Nephron progenitor cell (in vitro differentiated cells): ENCODE measurements around the gene F11R.

Experiments used
- DNase-seq: peaks from one replicate; pipeline ENCODE4 v3.0.0; 2021
- H3K27ac Mint-ChIP-seq: 2 replicates; pipeline ENCODE4 v1.8.0; 2021; ENCODE audit warnings: mild to moderate bottlenecking, moderate library complexity, mixed read lengths
- H3K27me3 Mint-ChIP-seq: 2 replicates; pipeline ENCODE4 v1.8.0; 2021; ENCODE audit warnings: mild to moderate bottlenecking, low read depth, mixed read lengths; ENCODE audit not compliant: poor library complexity
- H3K36me3 Mint-ChIP-seq: 2 replicates; pipeline ENCODE4 v1.8.0; 2021; ENCODE audit warnings: low read depth, mixed read lengths
- H3K4me1 Mint-ChIP-seq: 2 replicates; pipeline ENCODE4 v1.8.0; 2021; ENCODE audit warnings: mixed read lengths
- H3K4me3 Mint-ChIP-seq: 2 replicates; pipeline ENCODE4 v1.8.0; 2021; ENCODE audit warnings: mild to moderate bottlenecking, moderate library complexity, mixed read lengths
- H3K9me3 Mint-ChIP-seq: 2 replicates; pipeline ENCODE4 v1.8.0; 2021; ENCODE audit warnings: mild to moderate bottlenecking, moderate library complexity, mixed read lengths
- TF ChIP-seq, protein P1 (sequence below): fragments of 200-600 bp; sonication (generic); IDR thresholded peaks from 2 replicates; pipeline ENCODE4 v1.5.0; 2021; ENCODE audit warnings: antibody characterized with exemption

F11R gene

DNA sequence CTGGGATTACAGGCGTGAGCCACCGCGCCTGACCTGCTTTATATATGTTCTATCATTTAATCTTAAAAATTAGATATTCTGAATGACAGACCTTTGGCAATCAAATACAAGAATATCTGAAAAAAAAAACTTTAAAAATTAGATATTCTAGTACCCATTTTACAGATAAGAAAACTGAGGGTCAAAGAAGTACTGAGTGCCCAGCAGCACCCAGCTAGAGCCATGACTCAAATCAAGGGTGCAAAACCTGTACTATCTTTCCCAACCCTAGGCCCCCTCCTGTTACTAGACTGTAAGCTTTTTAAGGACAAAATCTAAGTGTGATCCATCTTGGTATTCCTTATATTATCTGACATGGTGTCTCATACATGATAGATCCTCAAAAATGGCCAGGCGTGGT is 40.5 kb upstream of the F11R start:
- DNase-seq = no peak
- Mint-ChIP-seq H3K9me3 (no peaks in the 10 kb centered on the region), H3K4me3 (no peak overlapping the region), H3K4me1 (peaks cover 8% of the 10 kb centered on the region), H3K27ac (no peak overlapping the region), H3K27me3 (peaks cover 20% of the 10 kb centered on the region), H3K36me3 (no peaks in the 10 kb centered on the region)
- TF ChIP-seq, protein P1, sequence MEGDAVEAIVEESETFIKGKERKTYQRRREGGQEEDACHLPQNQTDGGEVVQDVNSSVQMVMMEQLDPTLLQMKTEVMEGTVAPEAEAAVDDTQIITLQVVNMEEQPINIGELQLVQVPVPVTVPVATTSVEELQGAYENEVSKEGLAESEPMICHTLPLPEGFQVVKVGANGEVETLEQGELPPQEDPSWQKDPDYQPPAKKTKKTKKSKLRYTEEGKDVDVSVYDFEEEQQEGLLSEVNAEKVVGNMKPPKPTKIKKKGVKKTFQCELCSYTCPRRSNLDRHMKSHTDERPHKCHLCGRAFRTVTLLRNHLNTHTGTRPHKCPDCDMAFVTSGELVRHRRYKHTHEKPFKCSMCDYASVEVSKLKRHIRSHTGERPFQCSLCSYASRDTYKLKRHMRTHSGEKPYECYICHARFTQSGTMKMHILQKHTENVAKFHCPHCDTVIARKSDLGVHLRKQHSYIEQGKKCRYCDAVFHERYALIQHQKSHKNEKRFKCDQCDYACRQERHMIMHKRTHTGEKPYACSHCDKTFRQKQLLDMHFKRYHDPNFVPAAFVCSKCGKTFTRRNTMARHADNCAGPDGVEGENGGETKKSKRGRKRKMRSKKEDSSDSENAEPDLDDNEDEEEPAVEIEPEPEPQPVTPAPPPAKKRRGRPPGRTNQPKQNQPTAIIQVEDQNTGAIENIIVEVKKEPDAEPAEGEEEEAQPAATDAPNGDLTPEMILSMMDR = no peak

DNA sequence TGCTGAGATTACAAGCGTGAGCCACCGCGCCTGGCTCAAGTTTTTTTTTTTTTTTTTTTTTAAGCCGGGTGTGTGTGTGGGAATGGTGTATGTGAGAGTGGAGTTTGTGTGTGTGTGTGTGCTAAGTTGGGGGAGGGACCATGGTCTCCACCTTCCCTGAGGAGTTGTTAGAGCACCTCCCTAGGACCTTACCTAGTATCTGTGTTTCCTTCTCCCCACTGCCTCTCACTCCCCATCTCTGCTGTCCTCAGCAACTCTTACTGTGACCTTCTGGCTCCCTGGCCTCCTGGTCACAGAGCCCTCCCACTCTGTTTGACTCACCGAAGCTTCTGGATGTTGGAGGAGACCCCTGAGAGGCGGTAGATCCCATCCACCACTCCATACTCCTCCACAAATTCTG is 38.3 kb upstream of the F11R start:
- TF ChIP-seq, protein P1 = no peak
- Mint-ChIP-seq H3K4me1 (peaks cover 8% of the 10 kb centered on the region), H3K27ac (peak overlapping the region; percentile 41), H3K4me3 (no peak overlapping the region), H3K27me3 (peaks cover 16% of the 10 kb centered on the region), H3K36me3 (no peaks in the 10 kb centered on the region), H3K9me3 (no peaks in the 10 kb centered on the region)
- DNase-seq = no peak

DNA sequence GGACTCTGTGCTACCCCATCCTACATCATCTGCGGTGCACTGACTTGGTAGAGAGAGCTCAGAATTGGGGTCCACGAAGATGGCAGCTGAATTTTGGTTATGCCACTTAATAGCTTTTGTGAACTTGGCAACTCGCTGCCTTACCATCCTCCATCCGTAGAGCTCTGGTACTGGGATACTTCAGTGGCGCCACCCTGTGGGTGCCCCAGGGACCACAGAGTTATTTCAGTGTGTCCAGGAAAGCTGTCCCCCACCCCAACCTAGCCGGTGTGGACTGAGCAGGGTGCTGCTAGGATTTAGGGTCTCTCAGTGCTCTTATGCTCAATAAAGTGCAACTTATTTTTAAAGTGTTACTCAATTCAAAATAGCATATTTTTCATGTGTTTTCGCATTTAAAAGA is 33.9 kb upstream of the F11R start:
- Mint-ChIP-seq H3K4me3 (no peak overlapping the region), H3K27me3 (peaks cover 14% of the 10 kb centered on the region), H3K36me3 (no peaks in the 10 kb centered on the region), H3K27ac (no peak overlapping the region), H3K4me1 (peaks cover 6% of the 10 kb centered on the region), H3K9me3 (peaks cover 2% of the 10 kb centered on the region)
- TF ChIP-seq, protein P1 = no peak
- no peak for DNase-seq

DNA sequence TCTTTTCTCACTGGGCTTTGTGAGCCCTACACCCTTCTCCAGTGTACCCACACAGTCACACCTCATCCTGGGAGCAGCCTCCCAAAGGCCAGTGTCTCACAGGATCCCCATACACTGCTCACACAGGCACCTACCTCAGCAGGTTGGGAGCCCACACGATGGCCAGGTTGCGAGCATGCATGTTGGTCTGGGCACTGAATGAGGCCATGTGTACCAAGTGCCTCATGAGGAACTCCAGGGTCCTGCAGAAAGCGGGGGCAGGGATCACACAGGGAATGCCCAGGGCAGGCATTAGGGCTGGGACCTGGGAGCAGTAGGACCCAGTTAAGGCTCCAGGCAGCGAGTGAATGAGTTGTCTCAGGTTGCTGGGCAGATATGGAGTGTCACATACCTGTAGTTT is 33.3 kb upstream of the F11R start:
- Mint-ChIP-seq H3K36me3 (no peaks in the 10 kb centered on the region), H3K4me3 (no peak overlapping the region), H3K4me1 (peaks cover under 1% of the 10 kb centered on the region), H3K27ac (no peak overlapping the region), H3K27me3 (peaks cover 15% of the 10 kb centered on the region), H3K9me3 (peaks cover 8% of the 10 kb centered on the region)
- DNase-seq = no peak
- TF ChIP-seq, protein P1 = no peak

DNA sequence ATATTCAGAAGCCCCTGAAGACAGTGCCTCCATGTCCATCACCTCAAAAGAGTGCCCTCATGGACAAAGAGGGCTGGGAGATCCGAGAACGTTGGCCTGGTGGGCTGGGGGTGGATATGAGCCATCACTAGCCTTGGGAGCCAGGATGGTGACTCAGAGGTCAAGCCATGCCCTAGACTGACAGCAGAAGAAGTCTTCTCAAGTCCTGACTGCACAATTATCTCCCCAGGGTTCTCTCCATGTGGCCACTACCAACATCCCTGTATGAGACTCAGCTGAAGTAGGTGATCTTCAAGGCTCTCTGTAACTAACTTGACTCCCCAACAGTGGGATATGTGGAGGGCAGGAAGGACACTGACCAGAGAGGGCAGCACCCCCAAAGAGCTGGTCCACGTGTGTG is 31.9 kb upstream of the F11R start:
- Mint-ChIP-seq H3K27ac (no peak overlapping the region), H3K4me3 (no peak overlapping the region), H3K36me3 (peaks cover 10% of the 10 kb centered on the region), H3K9me3 (peaks cover 21% of the 10 kb centered on the region), H3K27me3 (peaks cover 26% of the 10 kb centered on the region), H3K4me1 (no peaks in the 10 kb centered on the region)
- DNase-seq = no peak
- TF ChIP-seq, protein P1 = no peak

DNA sequence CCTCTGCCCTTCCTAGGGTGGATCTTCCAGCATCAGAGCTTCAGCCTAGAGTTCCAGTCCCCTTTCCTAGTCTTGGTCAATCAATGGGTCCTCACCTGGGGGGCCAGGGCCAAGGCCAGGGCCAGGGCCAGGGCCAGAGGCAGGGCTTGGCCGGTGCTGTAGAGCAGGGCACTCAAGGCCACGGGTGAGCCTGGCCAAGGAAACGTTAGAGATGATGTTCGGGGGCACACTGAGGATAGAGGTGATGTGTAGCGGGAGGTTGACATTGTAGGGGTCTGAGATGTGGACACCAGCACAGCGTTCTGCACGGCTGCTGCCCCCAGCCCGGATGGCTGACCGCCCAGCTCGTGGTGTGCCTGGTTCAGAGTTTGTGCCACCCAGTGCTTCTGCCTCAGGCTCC is 30.3 kb upstream of the F11R start:
- Mint-ChIP-seq H3K27ac (no peak overlapping the region), H3K36me3 (peaks cover 22% of the 10 kb centered on the region), H3K9me3 (peaks cover 38% of the 10 kb centered on the region), H3K4me3 (no peak overlapping the region), H3K27me3 (peaks cover 38% of the 10 kb centered on the region), H3K4me1 (peaks cover 5% of the 10 kb centered on the region)
- DNase-seq = no peak
- TF ChIP-seq, protein P1 = no peak
